H1 (cell line): ENCODE results near the gene PHF13. TPM values are rescaled to one million over a fixed set of nuclear protein-coding genes. Genes with fewer than 3 reads are reported as not detected.

Experiments used
- CTCF ChIA-PET: fragments of 300-600 bp; sonication (Branson Sonifier 250); formaldehyde crosslinking; loops from one replicate; lab custom pipeline; 2021; ENCODE audit not compliant: partially characterized antibody; lab: Charles Lee
- POLR2A ChIA-PET: fragments of 300-600 bp; sonication (Branson Sonifier 250); formaldehyde crosslinking; loops from one replicate; lab custom pipeline; 2021; ENCODE audit warnings: inconsistent platforms; ENCODE audit not compliant: partially characterized antibody; lab: Charles Lee
- DNase-seq, 2 experiments: peaks; one replicate each; pipeline versions ENCODE4 v3.0.0 to v3.0.0-alpha.2; 2010 to 2022; ENCODE audit warnings: low spot score in 2 of 2, low read depth in 1 of 2, mixed read lengths in 1 of 2
- FAIRE-seq: peaks from 2 replicates; lab custom pipeline; 2011; peaks lifted over from hg19 to GRCh38; lab: Jason Lieb, UNC
- H2AFZ ChIP-seq: 2 replicates; pipeline ENCODE4 v1.8.1; 2012; ENCODE audit warnings: low read length, inconsistent platforms
- H2AK5ac ChIP-seq: 2 replicates; pipeline ENCODE4 v1.6.1; 2013; ENCODE audit warnings: low read depth, low read length
- H2BK120ac ChIP-seq: replicated peaks from 2 replicates; pipeline ENCODE3; 2013; ENCODE audit warnings: low read depth, low read length, inconsistent platforms
- H2BK12ac ChIP-seq: 2 replicates; pipeline ENCODE4 v1.6.1; 2013; ENCODE audit warnings: low read depth, low read length
- H2BK15ac ChIP-seq: 2 replicates; pipeline ENCODE4 v1.6.1; 2013; ENCODE audit warnings: low read length
- H2BK20ac ChIP-seq: 2 replicates; pipeline ENCODE4 v1.6.1; 2013; ENCODE audit warnings: low read length
- H2BK5ac ChIP-seq: 2 replicates; pipeline ENCODE4 v1.6.1; 2013; ENCODE audit warnings: low read depth, low read length
- H3K14ac ChIP-seq: 2 replicates; pipeline ENCODE4 v1.6.1; 2013; ENCODE audit warnings: inconsistent platforms; ENCODE audit not compliant: insufficient read length
- H3K18ac ChIP-seq: 2 replicates; pipeline ENCODE4 v1.6.1; 2013; ENCODE audit warnings: low read length; ENCODE audit errors: extremely low read depth
- H3K23ac ChIP-seq: 2 replicates; pipeline ENCODE4 v1.6.1; 2013; ENCODE audit warnings: inconsistent platforms; ENCODE audit not compliant: insufficient read length
- H3K23me2 ChIP-seq: 2 replicates; pipeline ENCODE4 v1.6.1; 2013; ENCODE audit warnings: low read depth, low read length
- H3K27ac ChIP-seq: 2 replicates; pipeline ENCODE4 v1.6.1; 2011; ENCODE audit warnings: low read depth, low read length, inconsistent platforms
- H3K27me3 ChIP-seq, 4 experiments: replicated peaks in 1 of 4; 1 replicate in 1 of 4; 2 replicates in 3 of 4; pipeline versions ENCODE4 v1.6.1 to v1.8.1; 2011 to 2013; ENCODE audit warnings: low read length in 3 of 4, mild to moderate bottlenecking in 3 of 4, inconsistent platforms in 2 of 4, mixed read lengths in 2 of 4, moderate library complexity in 1 of 4; ENCODE audit not compliant: control insufficient read depth in 3 of 4, insufficient read depth in 3 of 4; ENCODE audit errors: extremely low read depth in 1 of 4
- H3K36me3 ChIP-seq, 4 experiments: 2 replicates each; pipeline versions ENCODE4 v1.6.1 to v1.8.1; 2011 to 2013; ENCODE audit warnings: mild to moderate bottlenecking in 4 of 4, low read length in 3 of 4, moderate library complexity in 2 of 4, control low read depth in 1 of 4, inconsistent platforms in 1 of 4; ENCODE audit not compliant: insufficient read depth in 4 of 4, control insufficient read depth in 2 of 4
- H3K4ac ChIP-seq: replicated peaks from 2 replicates; pipeline ENCODE3; 2013; ENCODE audit warnings: low read length, low read depth, mixed read lengths, inconsistent platforms; ENCODE audit not compliant: insufficient read length
- H3K4me1 ChIP-seq, 4 experiments: replicated peaks in 1 of 4; 1 replicate in 1 of 4; 2 replicates in 3 of 4; pipeline versions ENCODE4 v1.6.1 to v1.8.1; 2011 to 2013; ENCODE audit warnings: low read length in 3 of 4, inconsistent platforms in 2 of 4, mixed read lengths in 1 of 4; ENCODE audit not compliant: insufficient read depth in 4 of 4, control insufficient read depth in 3 of 4
- H3K4me2 ChIP-seq, 2 experiments: 2 replicates each; pipeline versions ENCODE4 v1.6.1 to v1.8.1; 2011 to 2013; ENCODE audit warnings: low read depth in 2 of 2, low read length in 2 of 2, control low read depth in 1 of 2, inconsistent platforms in 1 of 2, mild to moderate bottlenecking in 1 of 2; ENCODE audit not compliant: insufficient read depth in 1 of 2
- H3K4me3 ChIP-seq, 4 experiments: fragments of 200-600, 300-600 bp in 1 of 4; sonication (generic), shearing (Covaris generic), sonication (Bioruptor Twin) in 1 of 4; 2 replicates each; pipeline versions ENCODE4 v1.5.1 to v1.8.1; 2011 to 2016; ENCODE audit warnings: low read length in 4 of 4, low read depth in 3 of 4, control low read depth in 2 of 4, inconsistent platforms in 2 of 4, mild to moderate bottlenecking in 2 of 4, mixed read lengths in 1 of 4, moderate library complexity in 1 of 4; ENCODE audit not compliant: insufficient read depth in 2 of 4; ENCODE audit errors: extremely low read depth in 1 of 4
- H3K56ac ChIP-seq: replicated peaks from 2 replicates; pipeline ENCODE3; 2013; ENCODE audit warnings: low read depth, mild to moderate bottlenecking, mixed read lengths, low read length, inconsistent platforms; ENCODE audit not compliant: insufficient read length
- H3K79me1 ChIP-seq: 2 replicates; pipeline ENCODE4 v1.6.1; 2013; ENCODE audit warnings: low read depth, low read length, control low read depth
- H3K79me2 ChIP-seq, 2 experiments: 2 replicates each; pipeline versions ENCODE4 v1.6.1 to v1.8.1; 2012 to 2013; ENCODE audit warnings: low read length in 2 of 2, mild to moderate bottlenecking in 2 of 2, inconsistent platforms in 1 of 2; ENCODE audit not compliant: insufficient read depth in 2 of 2, control insufficient read depth in 1 of 2
- H3K9ac ChIP-seq, 4 experiments: replicated peaks in 1 of 4; 1 replicate in 1 of 4; 2 replicates in 3 of 4; pipeline versions ENCODE4 v1.6.1 to v1.8.1; 2011 to 2013; ENCODE audit warnings: low read depth in 3 of 4, low read length in 3 of 4, control low read depth in 2 of 4, mild to moderate bottlenecking in 2 of 4, moderate library complexity in 2 of 4, inconsistent platforms in 1 of 4; ENCODE audit errors: extremely low read depth in 1 of 4
- H3K9me3 ChIP-seq, 2 experiments: 2 replicates each; pipeline versions ENCODE4 v1.6.1 to v1.8.1; 2012 to 2013; ENCODE audit warnings: mild to moderate bottlenecking in 2 of 2, moderate library complexity in 2 of 2, control low read depth in 1 of 2, inconsistent platforms in 1 of 2, low read depth in 1 of 2, low read length in 1 of 2, mixed read lengths in 1 of 2; ENCODE audit not compliant: insufficient read depth in 2 of 2
- H4K20me1 ChIP-seq, 2 experiments: replicated peaks in 1 of 2; 2 replicates each; pipeline versions ENCODE3 to v1.8.1; 2011 to 2013; ENCODE audit warnings: inconsistent platforms in 2 of 2, low read length in 2 of 2, mild to moderate bottlenecking in 1 of 2; ENCODE audit not compliant: insufficient read depth in 2 of 2, control insufficient read depth in 1 of 2
- H4K5ac ChIP-seq: 2 replicates; pipeline ENCODE4 v1.6.1; 2013; ENCODE audit warnings: low read length, low read depth, mixed read lengths, inconsistent platforms; ENCODE audit not compliant: insufficient read length
- H4K8ac ChIP-seq: 2 replicates; pipeline ENCODE4 v1.8.0; 2013; ENCODE audit warnings: mild to moderate bottlenecking, moderate library complexity, low read length, inconsistent platforms; ENCODE audit not compliant: insufficient read depth; ENCODE audit errors: extremely low read depth
- H4K91ac ChIP-seq: replicated peaks from 2 replicates; pipeline ENCODE3; 2013; ENCODE audit warnings: low read length, mixed read lengths, inconsistent platforms; ENCODE audit not compliant: insufficient read length
- JUND ChIP-seq: IDR thresholded peaks from 2 replicates; pipeline ENCODE4 v1.6.1; 2011; ENCODE audit warnings: mild to moderate bottlenecking, improper control_type of control experiment, low read length
- PHF8 ChIP-seq: fragments of 200-600 bp; sonication (generic); conservative IDR thresholded peaks from 2 replicates; pipeline ENCODE4 v1.7.1; 2012; ENCODE audit warnings: low read depth, mild to moderate bottlenecking, inconsistent platforms, low read length, moderate library complexity
- RXRA ChIP-seq: IDR thresholded peaks from 2 replicates; pipeline ENCODE4 v1.6.1; 2011; ENCODE audit warnings: low read depth, mild to moderate bottlenecking, low read length, moderate library complexity; ENCODE audit not compliant: insufficient read depth
- SRF ChIP-seq: IDR thresholded peaks from 2 replicates; pipeline ENCODE4 v1.6.1; 2011; ENCODE audit warnings: mild to moderate bottlenecking, low read depth, low read length, moderate library complexity
- USF2 ChIP-seq: IDR thresholded peaks from 2 replicates; pipeline ENCODE4 v1.6.1; 2011; ENCODE audit warnings: low read length, improper control_type of control experiment
- WGBS, 2 experiments: shearing (Covaris generic) in 1 of 2; methylation state at CpG; one replicate each; pipeline versions ENCODE4 v1.1.6 to v1.1.7; 2013 to 2015; ENCODE audit warnings: low lambda C conversion rate in 2 of 2, mixed read lengths in 2 of 2, inconsistent platforms in 1 of 2, low coverage in 1 of 2, missing lambda C conversion rate in 1 of 2; ENCODE audit not compliant: insufficient replicate concordance in 2 of 2, insufficient coverage in 1 of 2, insufficient read length in 1 of 2; ENCODE audit errors: extremely low coverage in 1 of 2, missing lambda C conversion rate in 1 of 2; 5-methylcytosine and 5-hydroxymethylcytosine counted together
- polyA plus RNA-seq, 7 experiments: library from polyadenylated mRNA; depleted of rRNA in 3 of 7; stranded (reverse) in 5 of 7; unstranded in 2 of 7; fragments of >200 nt in 5 of 7; fragments of 200-250 nt in 2 of 7; gene quantifications; 1 replicate in 5 of 7; 2 replicates in 1 of 7; 4 replicates in 1 of 7; pipeline versions ENCODE4 v1.2.1 to v1.2.3, GENCODE V29; 2011 to 2013; ENCODE audit warnings: missing spikeins in 2 of 7, mixed read lengths in 2 of 7
- total RNA-seq: library from RNA; stranded (reverse); fragmentation: NEBNext Ultra II Directional; extraction: Animal tissue kit (Norgen Biotek cat#: 25700); gene quantifications from 2 replicates; pipeline ENCODE4 v1.2.1, GENCODE V29; 2021

Gene PHF13
- total and polyA plus RNA-seq, 2 of the 8 experiments (the other 6 are each of a cell fraction or from before 2014, with no cell fraction given), result 11.7 to 39.6 TPM

- DNase-seq (no peak), FAIRE-seq (no peak)
- Histone ChIP-seq H4K8ac (no peak overlapping the region; the same call in 1 of the 2 replicates), H3K4me2 (no peak overlapping the region), H4K5ac (no peak overlapping the region), H3K18ac (no peak overlapping the region), H2BK20ac (no peak overlapping the region), H3K9me3 (no peaks in the 10 kb centered on the region), H2BK5ac (no peak overlapping the region), H3K4me1 (no peaks in the 10 kb centered on the region), H3K4ac (no peak overlapping the region), H3K79me2 (peaks cover 0 to 11% of the 10 kb centered on the region in 2 experiments; a peak in 3 of 4 replicates), H3K23me2 (no peaks in the 10 kb centered on the region; the same call in 1 of the 2 replicates), H3K14ac (no peak overlapping the region), H3K9ac (no peak overlapping the region), H4K20me1 (peaks cover 3 to 11% of the 10 kb centered on the region in 2 experiments), H3K4me3 (no peak overlapping the region), H3K27me3 (no peaks in the 10 kb centered on the region), H2BK15ac (no peak overlapping the region), H2BK120ac (no peak overlapping the region), H3K56ac (no peak overlapping the region), H2BK12ac (no peak overlapping the region), H3K23ac (no peak overlapping the region), H4K91ac (no peak overlapping the region), H3K27ac (no peak overlapping the region), H3K36me3 (peaks cover 0 to 19% (median 6%) of the 10 kb centered on the region in 4 experiments; a peak in 5 of 8 replicates), H2AFZ (no peak overlapping the region), H2AK5ac (no peak overlapping the region), H3K79me1 (peaks cover 2% of the 10 kb centered on the region; the same call in 1 of the 2 replicates)
- no peak for TF ChIP-seq JUND
- no peak for TF ChIP-seq RXRA
- TF ChIP-seq PHF8, result no peak
- TF ChIP-seq USF2, result no peak
- TF ChIP-seq SRF, result no peak
- WGBS, 2 experiments, result 95% methylated on average over 8 of the region's 8 CpGs; no CpG with 5 or more reads in 1 of the 2 experiments
- CTCF ChIA-PET, result interaction anchor here (0.7 to 1.1 kb wide), 3 partner anchors 11 to 106 kb away, joined by 3 to 6 read pairs (median 5); partner anchors contain the start of genes NOL9 and TAS1R1
- POLR2A ChIA-PET, result interaction anchor here (0.6 to 1.1 kb wide), 6 partner anchors 10 to 62 kb away, joined by 3 to 4 read pairs (median 3); no protein-coding TSS in a partner anchor
Measured at GRCh38 chr1:6630027-6630426, 16.5 kb downstream of the PHF13 start.
